Superior temporal gyrus (tissue), 1 donor: ENCODE measurements around the gene CAMSAP2.

Source experiments
- DNase-seq: peaks from one replicate; pipeline ENCODE4 v3.0.0-alpha.2; 2016; ENCODE audit errors: extremely low spot score

CAMSAP2 gene

DNA sequence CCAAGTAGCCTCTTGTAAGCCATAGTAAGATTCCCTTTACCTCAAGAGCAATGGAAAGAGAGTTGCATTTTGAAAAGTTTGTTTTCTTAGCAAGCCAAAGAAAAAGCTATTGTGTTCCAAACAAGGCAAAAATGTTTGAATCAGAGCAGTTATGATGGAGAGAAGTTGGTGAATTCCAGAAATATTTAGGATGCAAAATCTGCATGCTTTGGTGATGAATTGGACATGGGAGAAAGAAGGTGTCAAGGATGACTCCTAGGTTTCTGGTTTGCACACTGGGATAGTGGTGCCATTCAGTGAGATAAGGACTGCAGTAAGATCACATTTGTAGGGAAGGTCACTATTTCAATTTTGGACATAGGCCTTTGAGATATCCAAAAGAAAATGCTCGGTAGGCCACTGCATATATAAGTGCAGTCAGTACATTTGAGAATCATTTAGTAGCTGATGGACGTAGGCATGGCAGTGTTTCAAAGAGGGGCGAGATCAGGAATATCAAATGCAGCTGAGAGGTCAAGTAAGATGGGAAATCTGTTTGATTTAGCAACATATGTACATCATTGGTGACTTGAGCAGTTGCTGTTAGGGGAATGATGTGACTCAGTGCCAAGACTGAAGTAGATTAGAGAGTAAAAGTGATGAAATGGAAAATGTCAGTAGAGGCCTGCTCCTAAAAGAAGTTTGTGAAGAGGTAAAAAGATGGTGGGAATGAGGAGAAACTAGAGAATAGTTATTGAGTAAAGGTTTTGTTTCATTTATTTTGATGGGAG lies 100.2 kb downstream of the CAMSAP2 start:
- DNase-seq: no peak

DNA sequence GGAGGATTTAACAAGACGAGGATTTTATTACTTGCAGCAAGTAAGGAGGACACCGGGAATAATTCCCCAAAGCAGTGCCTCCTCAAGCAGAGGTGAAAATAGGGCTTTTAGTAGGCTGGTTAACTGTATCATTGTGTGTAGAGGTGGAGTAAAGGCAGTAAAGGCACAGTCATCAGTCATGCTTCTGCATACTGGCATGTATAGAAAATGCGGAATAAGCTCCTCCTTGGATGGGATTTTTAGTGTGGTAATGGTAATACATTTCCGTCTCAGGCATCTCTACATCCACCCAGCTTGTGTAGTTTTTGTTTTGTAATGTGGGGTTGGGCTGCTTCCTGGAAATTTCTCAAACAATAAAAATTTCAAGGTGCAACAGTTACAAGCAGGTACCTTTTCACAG lies 106.7 kb downstream of the CAMSAP2 start:
- no peak for DNase-seq

DNA sequence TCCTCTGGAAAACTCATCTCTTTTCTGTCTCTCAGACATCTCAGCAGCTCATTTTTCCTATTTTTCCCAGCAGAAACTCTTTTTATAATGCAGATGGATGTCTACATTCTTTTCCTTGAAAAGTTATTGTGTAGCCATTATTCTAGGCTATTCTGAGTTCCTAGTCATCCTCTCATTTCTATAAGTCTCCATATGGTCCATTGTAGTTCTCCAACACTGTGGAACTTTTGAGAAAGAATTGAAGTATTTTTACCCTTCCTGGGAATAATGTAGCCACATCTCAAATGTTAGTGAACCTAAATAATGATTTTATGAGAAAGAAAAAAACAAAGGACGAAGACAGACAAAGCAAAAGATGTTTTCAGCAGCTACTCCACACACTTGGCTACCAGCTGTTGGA lies 107.7 kb downstream of the CAMSAP2 start:
- DNase-seq: no peak

DNA sequence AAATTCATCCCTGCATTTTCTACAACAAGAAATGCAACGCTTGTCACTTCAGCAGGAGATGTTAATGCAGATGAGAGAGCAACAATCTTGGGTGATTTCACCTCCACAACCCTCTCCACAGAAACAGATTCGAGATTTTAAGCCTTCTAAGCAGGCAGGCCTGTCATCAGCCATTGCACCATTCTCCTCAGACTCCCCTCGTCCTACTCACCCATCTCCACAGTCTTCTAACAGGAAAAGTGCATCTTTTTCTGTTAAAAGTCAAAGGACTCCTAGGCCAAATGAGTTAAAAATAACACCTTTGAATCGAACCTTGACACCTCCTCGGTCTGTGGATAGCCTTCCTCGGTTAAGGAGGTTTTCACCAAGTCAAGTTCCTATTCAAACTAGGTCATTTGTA lies 110.7 kb downstream of the CAMSAP2 start:
- DNase-seq: no peak

DNA sequence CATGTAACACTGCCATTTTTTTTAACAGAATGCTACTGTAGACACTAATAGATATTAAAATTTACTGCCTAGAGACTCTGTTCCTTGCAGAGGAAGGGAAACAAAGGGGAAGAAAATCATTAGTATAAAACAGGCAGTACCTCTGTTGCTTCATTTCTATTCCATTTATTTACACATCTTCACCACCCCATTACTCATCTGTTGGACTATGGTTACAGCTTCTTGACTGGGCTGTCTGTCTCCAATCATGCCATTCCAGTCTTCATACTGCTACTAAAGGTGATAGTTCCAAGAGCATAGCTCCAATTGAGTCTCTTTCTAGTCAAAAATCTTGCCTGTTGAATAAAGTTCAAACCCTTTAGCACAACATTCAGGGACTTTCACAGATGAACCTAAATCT lies 111.9 kb downstream of the CAMSAP2 start:
- no peak for DNase-seq

DNA sequence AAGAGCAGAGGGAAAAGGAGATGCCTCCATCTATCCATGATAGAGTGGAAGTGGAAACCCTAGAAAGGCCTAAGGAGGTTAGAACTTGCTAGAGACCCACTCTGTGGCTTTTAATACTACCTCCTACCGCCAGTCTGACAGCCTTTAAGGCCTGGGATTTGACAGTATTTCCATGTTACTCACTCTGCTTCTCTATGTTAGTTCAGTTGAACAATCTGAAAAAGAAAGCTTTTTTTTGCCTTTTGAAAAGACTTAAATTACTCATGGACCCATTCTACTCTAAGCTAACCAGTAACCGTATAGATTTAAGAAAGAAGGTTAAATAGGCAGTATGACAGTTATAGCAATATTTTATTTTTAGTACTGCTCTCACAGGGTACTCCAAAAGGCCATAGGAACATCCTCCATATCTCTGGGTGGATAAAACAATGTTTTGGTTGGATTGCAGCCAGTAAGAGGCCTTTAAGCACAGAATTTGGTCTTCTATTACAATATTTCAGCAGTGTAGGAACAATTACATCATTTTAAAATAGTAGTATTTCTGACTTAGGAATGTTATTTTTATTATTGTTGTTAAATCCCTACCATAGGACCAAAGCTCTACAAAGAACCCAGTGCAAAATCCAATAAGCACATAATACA lies 118.1 kb downstream of the CAMSAP2 start:
- no peak for DNase-seq

DNA sequence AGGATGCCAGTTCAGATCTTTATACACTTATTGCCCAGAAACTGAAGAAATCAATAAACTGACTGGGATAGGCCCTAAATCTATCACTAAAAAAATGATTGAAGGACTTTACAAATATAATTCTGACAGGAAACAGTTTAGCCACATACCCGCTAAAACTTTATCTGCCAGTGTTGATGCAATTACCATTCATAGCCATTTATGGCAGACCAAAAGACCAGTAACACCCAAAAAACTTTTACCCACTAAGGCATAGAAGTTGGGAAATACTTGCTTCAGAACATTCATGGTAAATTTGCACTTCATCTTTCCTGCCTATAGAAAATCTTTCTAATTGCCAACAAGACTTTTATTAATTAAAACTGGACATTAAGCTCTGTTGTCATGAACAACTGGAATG lies 119.1 kb downstream of the CAMSAP2 start:
- no peak for DNase-seq

DNA sequence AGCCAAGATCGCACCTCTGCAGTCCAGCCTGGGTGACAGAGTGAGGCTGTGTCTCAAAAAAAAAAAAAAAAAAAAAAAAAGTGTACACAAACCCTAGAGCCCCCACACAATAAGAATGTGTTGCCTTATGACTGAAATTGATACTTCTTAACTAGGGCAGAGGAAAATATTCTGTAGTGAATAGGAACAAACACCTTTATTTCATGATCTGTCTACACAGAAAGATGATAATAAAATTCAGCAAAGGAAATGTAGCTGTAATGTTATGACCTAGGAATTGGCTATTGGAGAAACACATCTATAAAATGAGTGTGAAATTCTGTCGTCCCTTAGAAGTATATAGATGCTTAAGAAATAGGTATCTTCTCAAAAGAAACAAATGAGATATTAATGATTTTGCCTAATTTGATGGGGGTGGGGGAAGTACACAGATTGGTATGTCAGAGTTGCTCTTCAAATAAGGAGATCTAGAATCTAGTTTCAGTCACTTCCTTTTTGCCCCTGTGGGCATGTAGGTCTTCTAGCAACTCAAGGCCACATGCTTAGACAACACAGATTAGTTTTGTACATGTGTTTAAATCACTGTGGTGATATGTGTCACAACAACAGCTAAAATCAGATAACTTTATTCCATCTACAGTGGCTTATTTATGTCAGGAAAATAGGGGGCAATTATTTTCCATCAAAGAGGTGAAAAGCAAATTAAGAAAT lies 123.4 kb downstream of the CAMSAP2 start:
- DNase-seq: no peak

DNA sequence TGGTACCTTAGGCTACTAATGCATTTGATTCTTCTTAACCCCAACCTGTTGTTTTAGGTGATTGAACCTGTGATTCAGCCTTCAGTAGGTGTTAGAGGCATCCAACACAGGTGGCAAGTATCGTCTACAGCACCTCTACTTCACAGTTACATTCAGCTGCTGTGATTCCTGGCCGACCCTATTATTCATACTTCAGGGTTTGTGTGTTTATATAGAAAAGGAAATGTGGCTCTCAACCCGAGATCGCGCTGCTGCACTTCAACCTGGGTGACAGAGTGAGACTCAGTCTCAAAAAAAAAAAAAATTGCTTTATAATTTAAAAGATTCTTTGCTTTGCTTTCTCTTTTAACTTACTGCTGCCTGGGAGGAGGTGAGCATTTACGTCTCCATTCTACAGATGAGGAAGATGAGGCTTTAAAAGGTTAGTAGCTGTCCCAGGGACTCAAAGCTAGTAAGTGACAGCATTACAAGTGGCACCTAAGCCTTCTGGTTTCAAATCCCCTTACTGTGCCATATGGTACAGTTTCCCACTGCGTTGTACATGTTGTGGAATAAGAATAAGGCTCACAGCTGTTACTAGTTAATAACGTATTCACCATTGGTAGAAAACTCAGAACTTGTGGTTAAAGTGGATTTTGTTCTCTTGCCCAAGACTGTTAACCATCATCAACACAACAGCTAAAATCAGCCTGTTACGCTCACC lies 124.2 kb downstream of the CAMSAP2 start:
- no peak for DNase-seq

DNA sequence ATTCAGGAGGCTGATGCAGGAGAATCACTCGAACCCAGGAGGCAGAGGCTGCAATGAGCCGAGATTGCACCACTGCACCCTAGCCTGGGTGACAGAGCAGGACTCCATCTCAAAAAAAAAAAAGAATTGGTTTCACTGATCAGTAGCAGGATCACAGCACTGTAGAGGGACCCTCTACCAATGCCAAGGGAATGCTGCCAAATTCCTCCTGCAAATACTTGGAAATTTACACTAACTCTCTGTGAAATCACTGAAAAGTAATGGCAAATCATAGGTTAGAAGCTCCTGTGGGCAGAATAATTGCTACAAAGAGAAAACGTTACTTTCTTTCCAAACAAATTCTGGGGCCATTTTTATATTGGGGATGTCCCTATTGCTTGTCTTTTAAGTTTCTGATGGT lies 127.4 kb downstream of the CAMSAP2 start:
- DNase-seq: no peak

DNA sequence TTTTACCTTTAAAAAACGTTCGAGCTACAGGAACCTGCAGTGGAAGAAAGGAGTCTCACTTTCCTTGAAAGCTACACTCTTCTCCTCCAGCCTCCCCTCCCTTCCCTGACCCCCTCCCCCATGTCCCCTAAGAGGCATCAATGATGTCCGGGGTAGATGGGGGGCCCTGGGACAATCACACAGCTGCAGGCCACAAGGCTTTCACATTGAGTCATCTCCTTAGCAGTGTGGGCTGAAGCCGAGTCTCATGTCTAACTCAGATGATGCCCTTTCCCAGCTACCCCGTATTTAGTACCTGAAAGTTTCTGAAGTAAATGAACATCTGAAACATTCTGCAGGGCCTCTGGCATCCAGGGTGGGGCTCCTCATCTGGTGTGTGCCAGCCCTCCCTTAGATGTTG lies 127.8 kb downstream of the CAMSAP2 start:
- no peak for DNase-seq

DNA sequence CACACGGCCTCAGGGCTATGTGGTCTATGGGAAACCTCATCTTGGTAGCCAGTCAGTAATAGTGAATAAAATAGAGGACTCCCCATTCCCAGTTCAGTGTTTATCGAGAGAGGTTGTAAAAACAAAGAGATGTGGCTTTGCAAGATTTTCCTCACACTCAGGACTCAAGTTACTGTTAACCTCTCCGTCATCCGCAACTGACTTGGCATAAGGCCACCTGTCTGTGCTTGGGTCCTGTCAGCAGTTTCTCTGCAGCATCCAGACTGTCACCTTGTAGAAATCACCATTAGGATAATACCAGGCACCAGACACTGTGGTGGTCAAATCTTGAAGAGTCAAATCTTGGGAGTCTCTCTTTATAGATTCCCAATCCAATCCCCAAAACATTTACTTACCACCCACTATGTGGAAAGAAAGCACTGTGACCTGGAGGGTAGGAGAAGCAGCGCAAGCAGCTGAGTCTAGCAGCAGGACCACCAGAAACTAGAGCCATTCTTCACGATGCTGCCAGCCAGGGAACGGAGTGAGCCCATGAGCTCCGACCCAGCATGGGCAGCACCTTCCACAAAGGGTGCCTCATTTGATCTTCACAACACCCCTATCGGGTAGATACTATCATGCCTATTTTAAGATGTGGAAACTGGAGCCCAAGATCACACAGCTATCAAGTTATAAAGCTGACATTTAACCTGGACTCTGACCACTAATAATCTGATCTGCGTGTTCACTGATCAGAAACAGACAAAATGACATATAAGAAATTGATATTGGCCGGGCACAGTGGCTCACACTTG lies 128.5 kb downstream of the CAMSAP2 start:
- DNase-seq: no peak

DNA sequence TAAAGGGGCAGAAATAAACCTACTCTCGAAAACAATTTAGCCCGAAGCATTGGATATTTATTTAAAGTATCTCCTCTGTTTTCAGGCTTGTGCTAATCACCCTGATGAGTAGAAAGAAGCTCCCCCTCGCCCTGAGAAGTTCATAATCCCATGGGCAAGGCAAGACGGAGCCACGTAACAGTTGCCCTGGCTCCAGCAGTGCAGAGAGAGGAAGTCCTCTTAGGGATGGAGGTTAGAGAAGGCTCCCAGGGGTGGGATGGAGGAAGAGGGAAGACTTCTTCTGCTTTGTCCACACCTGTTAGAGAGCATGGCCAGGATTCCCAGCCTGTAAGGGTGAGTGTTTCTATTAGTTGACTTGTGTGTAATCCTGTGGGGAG lies 130.7 kb downstream of the CAMSAP2 start:
- DNase-seq: no peak

DNA sequence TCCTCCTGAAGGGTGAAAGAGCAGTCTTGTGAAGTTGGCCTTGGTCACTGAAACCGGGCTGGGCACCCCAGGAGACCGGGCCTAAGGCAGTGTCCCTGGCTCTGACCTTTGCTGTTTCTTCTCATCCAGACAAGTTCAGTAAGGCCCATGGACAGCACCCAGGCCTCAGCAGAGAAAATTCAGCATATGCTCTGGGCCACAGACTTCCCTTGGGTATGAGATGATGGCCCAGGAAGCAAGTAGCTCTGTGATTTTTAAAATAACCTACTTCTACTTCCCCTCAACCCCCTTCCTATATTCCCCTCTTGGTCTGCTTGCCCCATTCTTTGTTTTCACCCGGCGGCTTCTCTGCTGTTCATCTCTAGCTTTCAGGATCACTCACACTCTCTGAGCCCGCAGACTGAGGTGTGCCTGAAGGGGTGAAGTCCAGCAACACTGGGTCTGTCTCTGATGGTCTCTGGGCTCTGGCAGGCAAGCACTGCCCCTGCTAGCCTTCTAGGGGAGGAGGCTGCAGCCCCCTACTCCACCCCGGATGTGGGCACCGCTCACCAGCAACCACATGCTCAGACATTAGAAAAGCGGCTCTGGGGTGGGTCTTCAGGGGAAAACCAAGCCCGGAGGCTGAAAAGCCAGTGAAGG lies 131.2 kb downstream of the CAMSAP2 start:
- no peak for DNase-seq

DNA sequence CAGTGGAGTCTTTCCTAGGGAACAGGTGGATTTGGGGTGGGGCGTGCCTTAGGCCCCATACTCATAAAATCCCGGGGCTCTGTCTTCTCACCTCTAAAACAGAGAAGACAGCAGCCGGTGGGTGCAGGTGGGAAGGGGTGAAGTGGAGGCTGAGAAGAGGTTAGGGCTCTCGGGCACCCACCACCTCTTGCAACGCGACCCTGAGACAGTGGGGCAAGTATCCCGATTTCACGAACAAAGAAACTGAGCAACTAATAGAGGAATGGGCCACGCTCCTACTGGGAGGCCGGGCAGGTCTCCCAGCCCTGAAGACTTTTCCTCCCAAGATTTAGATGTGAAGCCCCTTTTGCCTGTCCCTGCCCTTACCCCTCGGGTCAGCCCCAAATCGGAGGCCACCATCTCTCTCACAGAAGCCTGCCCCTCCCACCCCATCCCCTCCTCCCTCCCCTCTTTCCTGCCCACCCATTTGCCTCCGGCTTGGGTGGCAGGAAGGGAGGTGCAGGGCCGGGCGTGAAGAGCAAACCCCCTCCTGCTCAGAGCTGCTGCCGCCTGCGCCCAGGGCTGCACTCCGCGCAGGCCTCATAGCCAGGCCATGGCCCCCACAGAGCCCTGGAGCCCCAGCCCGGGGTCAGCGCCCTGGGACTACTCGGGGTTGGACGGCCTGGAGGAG lies 133.9 kb downstream of the CAMSAP2 start, which contains the start of gene GPR25:
TSS of gene GPR25 (plus strand) at position 536 of the 670 bp plus-strand sequence. CDS start at position 593, 57 bp downstream.
- DNase-seq: no peak

DNA sequence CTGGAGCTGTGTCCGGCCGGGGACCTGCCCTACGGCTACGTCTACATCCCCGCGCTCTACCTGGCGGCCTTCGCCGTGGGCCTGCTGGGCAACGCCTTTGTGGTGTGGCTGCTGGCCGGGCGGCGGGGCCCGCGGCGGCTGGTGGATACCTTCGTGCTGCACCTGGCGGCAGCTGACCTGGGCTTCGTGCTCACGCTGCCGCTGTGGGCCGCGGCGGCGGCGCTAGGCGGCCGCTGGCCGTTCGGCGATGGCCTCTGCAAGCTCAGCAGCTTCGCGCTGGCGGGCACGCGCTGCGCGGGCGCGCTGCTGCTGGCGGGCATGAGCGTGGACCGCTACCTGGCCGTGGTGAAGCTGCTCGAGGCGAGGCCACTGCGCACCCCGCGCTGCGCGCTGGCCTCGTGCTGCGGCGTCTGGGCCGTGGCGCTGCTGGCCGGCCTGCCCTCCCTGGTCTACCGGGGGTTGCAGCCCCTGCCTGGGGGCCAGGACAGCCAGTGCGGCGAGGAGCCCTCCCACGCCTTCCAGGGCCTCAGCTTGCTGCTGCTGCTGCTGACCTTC lies 134.5 kb downstream of the CAMSAP2 start:
- DNase-seq: no peak

DNA sequence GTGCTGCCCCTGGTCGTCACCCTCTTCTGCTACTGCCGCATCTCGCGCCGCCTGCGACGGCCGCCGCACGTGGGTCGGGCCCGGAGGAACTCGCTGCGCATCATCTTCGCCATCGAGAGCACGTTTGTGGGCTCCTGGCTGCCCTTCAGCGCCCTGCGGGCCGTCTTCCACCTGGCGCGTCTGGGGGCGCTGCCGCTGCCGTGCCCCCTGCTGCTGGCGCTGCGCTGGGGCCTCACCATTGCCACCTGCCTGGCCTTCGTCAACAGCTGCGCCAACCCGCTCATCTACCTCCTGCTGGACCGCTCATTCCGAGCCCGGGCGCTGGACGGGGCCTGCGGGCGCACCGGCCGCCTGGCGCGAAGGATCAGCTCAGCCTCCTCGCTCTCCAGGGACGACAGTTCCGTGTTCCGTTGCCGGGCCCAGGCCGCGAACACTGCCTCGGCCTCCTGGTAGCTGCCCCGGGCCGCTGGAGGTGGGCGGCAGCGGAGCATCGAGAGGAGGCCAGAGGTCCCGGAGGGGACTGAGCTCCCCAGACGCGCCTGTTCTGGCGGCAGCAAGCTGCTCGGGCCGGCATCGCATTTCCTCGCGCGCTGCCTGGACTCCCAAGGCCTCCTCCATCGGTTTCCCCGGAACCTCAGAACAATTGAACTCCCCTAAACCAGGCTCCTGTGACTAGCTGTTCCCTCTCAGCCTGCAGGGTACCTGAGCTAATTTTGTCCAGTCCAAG lies 135.1 kb downstream of the CAMSAP2 start:
- no peak for DNase-seq

DNA sequence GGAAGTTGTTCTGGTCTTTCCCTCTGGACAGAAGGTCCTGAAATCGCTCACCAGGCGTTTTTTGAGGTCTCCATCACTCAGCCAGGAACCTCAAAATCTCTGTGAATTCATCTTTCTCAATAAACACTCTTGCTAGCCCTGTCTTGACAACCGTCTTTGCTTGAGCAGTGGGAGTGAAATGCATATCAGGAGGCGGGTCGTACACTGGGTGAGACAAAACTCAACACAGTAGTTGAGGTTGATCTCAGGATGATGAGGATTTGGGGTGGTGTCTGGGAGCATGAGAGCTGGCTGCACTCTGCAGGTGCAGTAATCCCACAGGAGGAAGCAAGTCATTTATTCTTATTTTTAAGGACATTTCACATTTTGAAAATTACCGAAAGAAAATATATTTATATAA lies 136.0 kb downstream of the CAMSAP2 start:
- DNase-seq: no peak

DNA sequence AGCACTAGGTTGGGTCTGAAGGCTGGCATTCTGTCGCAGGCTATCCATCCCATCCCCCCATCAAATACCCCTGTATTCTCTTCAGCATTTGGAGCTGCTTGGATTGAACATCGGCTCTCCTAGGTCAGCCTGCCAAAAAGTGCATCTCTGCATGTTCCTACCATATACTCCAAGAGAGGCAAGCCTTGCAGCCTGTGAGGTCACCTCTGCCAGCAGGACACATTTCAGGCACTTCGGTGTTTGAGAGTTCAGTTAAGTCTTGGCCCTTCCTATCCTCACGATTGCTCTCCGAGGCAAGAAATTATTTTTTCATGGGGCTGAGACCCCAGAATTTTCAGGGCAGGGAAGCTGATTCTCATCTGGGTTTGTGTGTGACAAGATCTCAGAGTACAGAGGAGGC lies 136.7 kb downstream of the CAMSAP2 start:
- no peak for DNase-seq
